Measurements from ENCODE around the gene GPN1. TPM values are rescaled to one million over a fixed set of nuclear protein-coding genes. Genes with fewer than 3 reads are reported as not detected.
A peak's percentile ranks its signal among the peaks of the same experiment; 100 is the strongest.

GPN1 gene
- total and polyA plus RNA-seq, 2 of the 8 experiments (the other 6 are each of a cell fraction or from before 2014, with no cell fraction given): 38.7 to 43.5 TPM

- Histone ChIP-seq H4K20me1 (replicated peaks in 1 of 2; ENCODE audit: control insufficient read depth in 1 of 2, insufficient read depth in 2 of 2, low read length in 2 of 2) (no peaks in the 10 kb centered on the region), H3K4me2 (ENCODE audit: insufficient read depth in 1 of 2, low read depth in 2 of 2, low read length in 2 of 2) (no peak overlapping the region), H3K56ac (replicated peaks; ENCODE audit: insufficient read length, low read depth, low read length) (no peak overlapping the region), H3K4me3 (ENCODE audit: extremely low read depth in 1 of 4, insufficient read depth in 2 of 4, low read depth in 3 of 4, low read length in 4 of 4) (no peak overlapping the region), H2BK12ac (ENCODE audit: low read depth, low read length) (no peak overlapping the region), H3K27ac (ENCODE audit: low read depth, low read length) (no peak overlapping the region), H4K5ac (ENCODE audit: insufficient read length, low read depth, low read length) (no peak overlapping the region), H3K18ac (ENCODE audit: extremely low read depth, low read length) (no peak overlapping the region), H3K23me2 (ENCODE audit: low read depth, low read length) (no peaks in the 10 kb centered on the region), H3K4me1 (replicated peaks in 1 of 4; ENCODE audit: control insufficient read depth in 3 of 4, insufficient read depth in 4 of 4, low read length in 3 of 4) (no peaks in the 10 kb centered on the region; a peak in 3 of 7 replicates), H3K79me2 (ENCODE audit: control insufficient read depth in 1 of 2, insufficient read depth in 2 of 2, low read length in 2 of 2) (no peaks in the 10 kb centered on the region), H3K9ac (replicated peaks in 1 of 4; ENCODE audit: extremely low read depth in 1 of 4, low read depth in 3 of 4, low read length in 3 of 4) (no peak overlapping the region), H3K36me3 (ENCODE audit: control insufficient read depth in 2 of 4, insufficient read depth in 4 of 4, low read length in 3 of 4) (peaks cover 3 to 58% (median 5%) of the 10 kb centered on the region in 4 experiments; a peak in 7 of 8 replicates), H3K9me3 (ENCODE audit: insufficient read depth in 2 of 2, low read depth in 1 of 2, low read length in 1 of 2) (no peaks in the 10 kb centered on the region), H2BK120ac (replicated peaks; ENCODE audit: low read depth, low read length) (no peak overlapping the region), H2AK5ac (ENCODE audit: low read depth, low read length) (no peak overlapping the region), H3K79me1 (ENCODE audit: low read depth, low read length) (no peaks in the 10 kb centered on the region), H2BK15ac (ENCODE audit: low read length) (no peak overlapping the region), H4K8ac (ENCODE audit: extremely low read depth, insufficient read depth, low read length) (no peak overlapping the region), H2BK5ac (ENCODE audit: low read depth, low read length) (no peak overlapping the region), H3K27me3 (replicated peaks in 1 of 4; ENCODE audit: control insufficient read depth in 3 of 4, extremely low read depth in 1 of 4, insufficient read depth in 3 of 4, low read length in 3 of 4) (no peaks in the 10 kb centered on the region), H4K91ac (replicated peaks; ENCODE audit: insufficient read length, low read length) (no peak overlapping the region), H2BK20ac (ENCODE audit: low read length) (no peak overlapping the region), H3K14ac (ENCODE audit: insufficient read length) (no peak overlapping the region), H3K4ac (replicated peaks; ENCODE audit: insufficient read length, low read depth, low read length) (no peak overlapping the region), H2AFZ (ENCODE audit: low read length) (no peak overlapping the region), H3K23ac (ENCODE audit: insufficient read length) (no peak overlapping the region)
- no peak for DNase-seq (ENCODE audit: low read depth in 1 of 2, low spot score in 2 of 2)
- FAIRE-seq: no peak
- ChIA-PET POLR2A (ENCODE audit: partially characterized antibody) (interaction anchor here (1.1 to 1.3 kb wide), 2 partner anchors 42 to 179 kb away, joined by 3 read pairs; partner anchors contain the start of genes SLC4A1AP and SUPT7L), CTCF (ENCODE audit: partially characterized antibody) (interaction anchor here (0.7 to 1.5 kb wide), 6 partner anchors 14 to 318 kb away, joined by 3 to 7 read pairs (median 3); no protein-coding TSS in a partner anchor)
- TF ChIP-seq KDM1A (IDR thresholded peaks at IDR 0.05; ENCODE audit: borderline replicate concordance, low read length): no peak
- peak in 2 of 3 experiments; percentile 10 to 26; a peak in 1 of 4 replicates for TF ChIP-seq CTCF (IDR thresholded peaks at IDR 0.05; ENCODE audit: control extremely low read depth in 1 of 3, insufficient read depth in 1 of 3, low read depth in 1 of 3, low read length in 3 of 3)
- TF ChIP-seq RAD21 (IDR thresholded peaks at IDR 0.05 in 1 of 2, conservative IDR thresholded peaks at IDR 0.05 in 1 of 2; ENCODE audit: low read depth in 2 of 2, low read length in 2 of 2): peak; percentile 30 to 37; a peak in 3 of 4 replicates
- 93% methylated on average over 1 of the region's 1 CpG; no CpG with 5 or more reads in 1 of the 2 experiments for WGBS, 2 experiments (ENCODE audit: extremely low coverage in 1 of 2, insufficient coverage in 1 of 2, insufficient read length in 1 of 2, insufficient replicate concordance in 2 of 2, low coverage in 1 of 2, low lambda C conversion rate in 2 of 2, missing lambda C conversion rate in 1 of 2)
These were observed 7.3 kb upstream of the GPN1 start for GRCh38 chr2:27621524-27621923.
